ENCODE data around the gene CEP44.

DNA sequence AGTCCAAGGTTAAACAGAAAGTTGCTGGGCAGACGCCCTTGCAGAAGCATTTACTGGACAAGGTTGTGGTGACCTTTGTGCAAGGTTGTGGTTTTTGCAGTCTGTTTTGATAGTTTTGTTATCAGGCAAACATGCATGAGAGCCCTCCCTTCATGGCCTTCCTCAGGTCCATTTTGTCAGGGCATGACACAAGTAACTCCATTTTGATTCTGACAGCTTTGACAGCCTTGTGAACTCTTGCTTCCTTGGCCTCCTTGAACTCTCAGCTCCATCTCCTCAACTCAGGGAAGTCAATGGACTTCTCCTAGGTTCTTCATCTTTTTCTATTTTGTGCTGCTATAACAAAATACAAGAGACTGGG is 97.7 kb downstream of the CEP44 start:
- TF ChIP-seq, protein P1, sequence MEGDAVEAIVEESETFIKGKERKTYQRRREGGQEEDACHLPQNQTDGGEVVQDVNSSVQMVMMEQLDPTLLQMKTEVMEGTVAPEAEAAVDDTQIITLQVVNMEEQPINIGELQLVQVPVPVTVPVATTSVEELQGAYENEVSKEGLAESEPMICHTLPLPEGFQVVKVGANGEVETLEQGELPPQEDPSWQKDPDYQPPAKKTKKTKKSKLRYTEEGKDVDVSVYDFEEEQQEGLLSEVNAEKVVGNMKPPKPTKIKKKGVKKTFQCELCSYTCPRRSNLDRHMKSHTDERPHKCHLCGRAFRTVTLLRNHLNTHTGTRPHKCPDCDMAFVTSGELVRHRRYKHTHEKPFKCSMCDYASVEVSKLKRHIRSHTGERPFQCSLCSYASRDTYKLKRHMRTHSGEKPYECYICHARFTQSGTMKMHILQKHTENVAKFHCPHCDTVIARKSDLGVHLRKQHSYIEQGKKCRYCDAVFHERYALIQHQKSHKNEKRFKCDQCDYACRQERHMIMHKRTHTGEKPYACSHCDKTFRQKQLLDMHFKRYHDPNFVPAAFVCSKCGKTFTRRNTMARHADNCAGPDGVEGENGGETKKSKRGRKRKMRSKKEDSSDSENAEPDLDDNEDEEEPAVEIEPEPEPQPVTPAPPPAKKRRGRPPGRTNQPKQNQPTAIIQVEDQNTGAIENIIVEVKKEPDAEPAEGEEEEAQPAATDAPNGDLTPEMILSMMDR (IDR thresholded peaks at IDR 0.05) = no peak
- no peak for TF ChIP-seq POLR2A (IDR thresholded peaks at IDR 0.05)

All from adrenal gland (tissue), 5 donors.